Smooth muscle cell of the umbilical artery (primary cell): ENCODE measurements around the gene TMEM234. TPM values are rescaled to one million over a fixed set of nuclear protein-coding genes. Genes with fewer than 3 reads are reported as not detected.

ENCODE experiments used
- total RNA-seq: library from RNA; depleted of rRNA; stranded (reverse); fragments of >200 nt; gene quantifications from 2 replicates; pipeline ENCODE4 v1.2.3, GENCODE V29; 2014

Gene TMEM234
- 17.0 and 18.1 TPM in 2 replicates for total RNA-seq

DNA sequence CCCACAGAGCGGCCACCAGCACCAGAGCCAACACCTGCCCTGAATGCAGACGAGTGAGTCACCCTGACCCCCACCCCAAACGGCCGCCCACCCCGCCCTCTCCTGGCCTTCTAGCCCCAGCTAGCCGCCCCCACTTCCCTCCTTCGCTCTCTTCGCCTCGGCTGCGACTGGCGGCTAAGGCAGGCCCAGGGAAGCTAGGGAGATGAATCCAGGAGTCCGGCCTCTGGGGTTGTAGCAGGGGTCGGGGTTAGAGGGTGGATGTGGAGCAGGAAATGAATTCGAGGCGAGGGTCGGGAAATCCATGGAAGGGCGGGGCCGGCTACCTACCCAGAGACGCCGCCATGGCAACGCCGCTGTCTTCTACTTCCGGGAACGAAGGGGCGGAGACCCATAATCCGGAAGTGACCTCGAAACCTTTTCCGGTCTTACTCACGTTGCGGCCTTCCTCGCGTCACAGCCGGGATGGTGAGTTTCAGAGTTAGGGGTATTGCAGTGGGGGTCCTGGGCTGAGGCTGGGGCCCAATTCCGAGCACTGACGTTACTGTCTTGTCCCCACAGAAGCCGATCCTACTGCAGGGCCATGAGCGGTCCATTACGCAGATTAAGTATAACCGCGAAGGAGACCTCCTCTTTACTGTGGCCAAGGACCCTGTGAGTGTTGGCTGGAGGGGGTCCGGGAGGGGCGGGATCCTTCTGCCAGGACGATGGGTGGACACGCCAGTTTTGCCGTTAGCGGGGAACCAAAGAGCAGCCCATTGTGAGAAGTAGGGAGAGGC, at the start of gene TMEM234, which contains the start of gene EIF3I:
Gene TMEM234, minus strand, starts transcription at position 374 of the 776 bp plus-strand sequence. Its CDS starts 31 bp downstream, at position 343.
Gene EIF3I, plus strand, starts transcription at position 428 of the 776 bp plus-strand sequence. Its CDS starts 35 bp downstream, at position 463.

DNA sequence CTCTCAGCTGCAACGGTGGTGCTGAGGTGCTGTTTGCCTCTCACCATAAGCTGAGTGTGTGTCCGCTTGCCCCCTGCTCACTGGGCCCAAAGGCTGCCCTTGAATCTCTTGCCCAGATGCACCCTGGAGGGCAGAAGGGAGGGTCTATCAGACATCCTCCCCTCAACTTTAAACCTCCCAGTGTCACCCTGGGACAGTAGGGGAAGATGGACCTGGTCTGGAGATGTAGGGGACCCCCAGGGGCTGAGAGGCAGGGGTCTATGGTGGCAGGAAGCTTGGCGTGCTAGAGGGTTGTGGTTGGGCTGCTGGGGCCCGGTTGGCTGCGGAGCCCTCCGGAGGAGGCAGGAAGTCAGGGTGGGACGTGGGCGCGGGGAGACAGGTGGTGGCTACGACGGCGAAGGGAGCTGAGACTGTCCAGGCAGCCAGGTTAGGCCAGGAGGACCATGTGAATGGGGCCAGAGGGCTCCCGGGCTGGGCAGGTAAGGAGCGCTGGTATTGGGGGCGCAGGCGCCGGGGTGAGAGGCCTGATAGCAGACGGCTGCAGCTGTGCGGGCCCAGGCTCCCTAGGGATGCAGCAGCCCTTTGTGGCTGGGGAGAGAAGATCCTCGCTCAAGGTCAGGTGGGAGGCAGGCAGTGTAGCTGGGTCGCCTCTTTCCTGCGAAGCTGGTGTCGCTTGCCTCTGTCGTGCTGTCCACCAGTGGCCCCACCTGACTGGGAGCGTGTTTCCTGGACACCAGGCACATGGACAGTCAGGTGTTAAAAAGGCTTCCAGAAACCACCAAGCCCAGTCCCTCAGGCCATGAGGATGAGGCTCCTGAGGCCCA, 29.0 kb upstream of the TMEM234 start, which contains the start of gene LCK:
Gene LCK, plus strand, starts transcription at position 373 of the 824 bp plus-strand sequence. CDS start 23,065 bp downstream, outside the sequence.

DNA sequence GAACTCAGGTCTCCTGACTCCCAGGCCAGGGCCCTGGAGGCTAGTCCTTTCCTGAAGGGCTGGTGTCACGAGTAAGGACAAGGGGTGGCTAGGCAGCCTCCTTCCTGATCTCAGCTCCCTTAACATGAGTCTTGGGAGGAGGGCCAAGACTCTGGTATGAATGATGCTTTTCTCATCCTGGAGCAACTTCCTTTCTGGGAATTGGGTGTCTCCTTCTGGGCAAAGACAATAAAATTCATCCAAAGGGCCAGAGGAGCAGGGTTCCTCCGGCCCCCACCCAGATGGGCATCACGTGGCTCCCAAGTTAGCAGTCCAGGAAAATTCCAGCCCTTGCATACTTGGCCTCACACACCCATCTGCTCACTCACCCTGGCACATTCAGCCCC, 24.7 kb upstream of the TMEM234 start, which contains the start of gene FAM167B:
Gene FAM167B, plus strand, starts transcription at position 335 of the 386 bp plus-strand sequence. CDS start 200 bp downstream, outside the sequence.

DNA sequence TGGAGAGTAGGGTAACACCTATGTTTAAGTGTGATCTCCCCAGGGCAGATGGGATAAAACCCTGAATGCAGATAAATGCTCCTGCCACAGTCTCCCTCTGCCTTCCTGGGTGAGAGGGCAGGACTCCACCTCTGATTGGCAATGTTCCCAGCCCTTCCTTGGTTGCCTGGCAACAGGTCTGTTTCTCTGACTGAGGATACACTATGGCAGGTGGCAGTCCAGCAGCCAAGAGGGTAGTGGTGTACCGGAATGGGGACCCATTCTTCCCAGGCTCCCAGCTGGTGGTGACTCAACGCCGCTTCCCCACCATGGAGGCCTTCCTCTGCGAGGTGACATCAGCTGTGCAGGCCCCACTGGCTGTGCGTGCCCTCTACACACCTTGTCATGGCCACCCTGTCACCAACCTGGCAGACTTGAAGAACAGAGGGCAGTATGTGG, 13.2 kb downstream of the TMEM234 start, which contains the start of gene DCDC2B:
Gene DCDC2B, plus strand, starts transcription at position 199 of the 438 bp plus-strand sequence. Its CDS starts 5 bp downstream, at position 204.

DNA sequence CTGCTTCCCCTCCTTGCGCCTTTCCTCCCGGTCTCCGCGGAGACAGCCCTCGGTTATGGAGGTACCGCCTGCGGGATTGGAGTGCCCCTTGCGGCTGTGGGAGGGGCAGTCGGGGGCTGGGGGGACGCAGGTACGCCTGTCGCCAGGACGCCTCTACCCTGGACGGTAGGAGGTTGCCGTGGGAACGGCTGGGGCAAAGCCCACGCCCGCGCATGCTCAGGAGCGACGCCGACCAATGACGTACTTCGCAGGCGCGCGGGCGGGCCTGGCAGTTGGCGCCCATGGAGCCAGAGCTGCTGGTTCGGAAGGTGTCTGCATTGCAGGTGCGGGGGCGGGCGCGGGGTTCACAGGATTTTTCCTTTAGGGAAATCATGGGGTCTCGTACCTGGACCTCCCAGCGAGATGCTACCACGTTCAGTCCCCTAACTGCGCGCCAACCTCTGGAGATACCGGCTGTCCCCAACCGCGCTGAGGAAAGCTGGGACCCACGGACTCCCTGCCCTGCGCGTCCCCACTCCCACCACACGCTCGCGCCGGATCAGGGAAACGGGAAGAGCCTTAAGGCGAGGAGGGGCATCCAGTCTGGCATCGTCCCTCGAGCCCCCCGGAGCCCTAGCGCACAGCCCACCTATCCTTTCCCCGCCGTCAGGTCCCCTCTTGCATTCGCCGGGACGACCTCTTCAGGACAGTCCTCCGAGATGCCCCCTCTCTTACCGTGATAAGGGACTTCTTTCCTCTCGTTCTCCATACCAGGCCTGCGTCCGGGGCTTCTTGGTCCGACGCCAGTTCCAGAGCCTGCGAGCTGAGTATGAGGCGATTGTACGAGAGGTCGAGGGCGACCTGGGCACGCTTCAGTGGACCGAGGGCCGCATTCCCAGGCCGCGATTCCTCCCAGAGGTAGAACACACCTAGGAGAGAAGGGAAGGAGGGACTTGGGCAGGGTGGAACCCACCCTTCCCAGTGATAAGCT, 16.5 kb downstream of the TMEM234 start, which contains the start of gene IQCC:
Gene IQCC, plus strand, starts transcription at position 271 of the 970 bp plus-strand sequence. Its CDS starts 11 bp downstream, at position 282.

GRCh38 chr1:32200226-32201010, 21.7 kb downstream of the TMEM234 start, which contains the start of gene CCDC28B:
Gene CCDC28B, plus strand, starts transcription at chr1:32200595. Its CDS starts 1,341 bp downstream, at chr1:32201936.

GRCh38 chr1:32179443-32180185, 42.5 kb downstream of the TMEM234 start, which contains the start of gene TXLNA:
Gene TXLNA, plus strand, starts transcription at chr1:32179675. Its CDS starts 671 bp downstream, at chr1:32180346.

Other genes with a start within 250 kb of the TMEM234 start
- gene KHDRBS1, start 208.5 kb downstream of the TMEM234 start, total RNA-seq, result 47.8 and 94.2 TPM in 2 replicates
- 3.6 and 6.0 TPM in 2 replicates for gene TMEM39B, start 149.4 kb downstream of the TMEM234 start, total RNA-seq
- gene KPNA6, start 114.3 kb downstream of the TMEM234 start, total RNA-seq, result 38.3 and 52.5 TPM in 2 replicates
- gene TXLNA, start 42.7 kb downstream of the TMEM234 start, total RNA-seq, result 73.9 and 85.5 TPM in 2 replicates
- gene CCDC28B, start 21.8 kb downstream of the TMEM234 start, total RNA-seq, result 12.8 and 15.4 TPM in 2 replicates
- gene IQCC, start 16.7 kb downstream of the TMEM234 start, total RNA-seq, result 0.97 and 2.1 TPM in 2 replicates
- gene DCDC2B, start 13.3 kb downstream of the TMEM234 start, total RNA-seq, result not detected in 2 replicates
- 278 and 316 TPM in 2 replicates for gene EIF3I, start 54 bp upstream of the TMEM234 start, total RNA-seq
- 0.78 TPM in 1 of 2 replicates, not detected in the other for gene FAM167B, start 24.9 kb upstream of the TMEM234 start, total RNA-seq
- gene LCK, start 28.9 kb upstream of the TMEM234 start, total RNA-seq, result not detected in 2 replicates
- 75.1 and 78.2 TPM in 2 replicates for gene HDAC1, start 69.7 kb upstream of the TMEM234 start, total RNA-seq
- gene MARCKSL1, start 113.9 kb upstream of the TMEM234 start, total RNA-seq, result 28.5 and 46.6 TPM in 2 replicates
- 0.83 and 1.2 TPM in 2 replicates for gene FAM229A, start 140.1 kb upstream of the TMEM234 start, total RNA-seq
- gene TSSK3, start 140.2 kb upstream of the TMEM234 start, total RNA-seq, result 0.30 TPM in 1 of 2 replicates, not detected in the other
- 71.9 and 76.3 TPM in 2 replicates for gene BSDC1, start 172.1 kb upstream of the TMEM234 start, total RNA-seq
- gene ZBTB8B, start 242.7 kb upstream of the TMEM234 start, total RNA-seq, result under 0.01 TPM in 2 replicates